ENCODE results near the gene ZNRF1.

ZNRF1 gene

GRCh38 chr16:75099075-75099667 is 100.3 kb downstream of the ZNRF1 start:
- DNase-seq (ENCODE audit: low read depth in 2 of 2) = no peak

- DNase-seq (ENCODE audit: low read depth in 2 of 2) = no peak
These were observed 101.1 kb downstream of the ZNRF1 start for GRCh38 chr16:75099738-75100602.

GRCh38 chr16:75100603-75100990 is 101.8 kb downstream of the ZNRF1 start:
- DNase-seq (ENCODE audit: low read depth in 2 of 2) = no peak

- DNase-seq (ENCODE audit: low read depth in 2 of 2) = no peak
These were observed 102.8 kb downstream of the ZNRF1 start for GRCh38 chr16:75101635-75102034.

GRCh38 chr16:75102595-75102994 is 103.8 kb downstream of the ZNRF1 start:
- DNase-seq (ENCODE audit: low read depth in 2 of 2) = no peak

GRCh38 chr16:75103994-75104393 is 105.2 kb downstream of the ZNRF1 start:
- no peak for DNase-seq (ENCODE audit: low read depth in 2 of 2)

- no peak for DNase-seq (ENCODE audit: low read depth in 2 of 2)
These were observed 106.0 kb downstream of the ZNRF1 start for GRCh38 chr16:75104836-75105235.

GRCh38 chr16:75105306-75106061 is 106.7 kb downstream of the ZNRF1 start:
- DNase-seq (ENCODE audit: low read depth in 2 of 2) = no peak

- no peak for DNase-seq (ENCODE audit: low read depth in 2 of 2)
These were observed 107.8 kb downstream of the ZNRF1 start for GRCh38 chr16:75106351-75107274.

- DNase-seq (ENCODE audit: low read depth in 2 of 2) = no peak
These were observed 108.7 kb downstream of the ZNRF1 start for GRCh38 chr16:75107505-75107904.

GRCh38 chr16:75108792-75109731 is 110.2 kb downstream of the ZNRF1 start:
- DNase-seq (ENCODE audit: low read depth in 2 of 2) = peak; percentile 21 to 50

GRCh38 chr16:75109732-75110243 is 111.0 kb downstream of the ZNRF1 start:
- no peak for DNase-seq (ENCODE audit: low read depth in 2 of 2)

GRCh38 chr16:75110637-75111513 is 112.1 kb downstream of the ZNRF1 start:
- peak; percentile 48 to 52 for DNase-seq (ENCODE audit: low read depth in 2 of 2)

GRCh38 chr16:75111514-75111940 is 112.7 kb downstream of the ZNRF1 start:
- DNase-seq (ENCODE audit: low read depth in 2 of 2) = no peak

- no peak for DNase-seq (ENCODE audit: low read depth in 2 of 2)
These were observed 113.3 kb downstream of the ZNRF1 start for GRCh38 chr16:75111961-75112733.

- no peak for DNase-seq (ENCODE audit: low read depth in 2 of 2)
These were observed 114.1 kb downstream of the ZNRF1 start for GRCh38 chr16:75112734-75113491.

- DNase-seq (ENCODE audit: low read depth in 2 of 2) = no peak
These were observed 114.8 kb downstream of the ZNRF1 start for GRCh38 chr16:75113541-75114121.

Measured in stimulated activated CD8-positive, alpha-beta memory T cell treated with anti-CD3 and anti-CD28 coated beads, Interleukin-15, amount 100 ng/mL, for 4 hours (primary cell).